Ovary (tissue), 10 donors: ENCODE data around the gene TIMP2. TPM values are rescaled to one million over a fixed set of nuclear protein-coding genes. Genes with fewer than 3 reads are reported as not detected.

Source experiments
- DNase-seq, 5 donors: peaks; one replicate each; pipeline ENCODE4 v3.0.0-alpha.2; 2019 to 2020
- H3K27ac ChIP-seq, 2 donors: fragments of 200-600 bp; one replicate each; pipeline versions ENCODE4 v1.5.1 to v1.8.0; 2019 to 2022
- H3K27me3 ChIP-seq: fragments of 200-600 bp; one replicate; pipeline ENCODE4 v1.8.0; 2022
- H3K36me3 ChIP-seq: fragments of 200-600 bp; sonication (generic); one replicate; pipeline ENCODE4 v1.5.1; 2019
- H3K4me1 ChIP-seq: one replicate; pipeline ENCODE4 v1.8.1; 2013; ENCODE audit warnings: mild to moderate bottlenecking, moderate library complexity; ENCODE audit not compliant: insufficient read depth
- H3K4me3 ChIP-seq: fragments of 200-600 bp; sonication (generic); one replicate; pipeline ENCODE4 v1.5.1; 2017
- H3K9me3 ChIP-seq, 2 donors: fragments of 200-600 bp in 1 of 2; sonication (generic) in 1 of 2; one replicate each; pipeline versions ENCODE4 v1.5.1 to v1.8.1; 2013 to 2019; ENCODE audit warnings: mild to moderate bottlenecking in 1 of 2, moderate library complexity in 1 of 2
- EP300 ChIP-seq: sonication (generic); formaldehyde crosslinking; IDR thresholded peaks from one replicate; pipeline ENCODE4 v1.6.1; 2017; ENCODE audit warnings: antibody characterized with exemption
- POLR2A ChIP-seq: fragments of 450-650 bp; IDR thresholded peaks from one replicate; pipeline ENCODE4 v1.6.1; 2017; ENCODE audit warnings: antibody characterized with exemption, mild to moderate bottlenecking, moderate library complexity
- WGBS, 3 donors: extraction: QIAGEN DNeasy Blood & Tissue Kit in 1 of 3; methylation state at CpG; one replicate each; pipeline versions ENCODE4 v1.1.5 to v1.1.7; 2013 to 2017; 5-methylcytosine and 5-hydroxymethylcytosine counted together
- intact Hi-C, 4 donors: fragments of 100-400 bp; cut with DNase I; formaldehyde crosslinking; loops; one replicate each; pipeline versions ENCODE4 v1.11.0 to v1.15.1; 2022 to 2023
- long read RNA-seq, 3 donors: library from polyadenylated mRNA in 2 of 3; unstranded in 2 of 3; transcript quantifications; one replicate each; pipeline ENCODE4 v2.0.0 and lab custom pipeline, GENCODE V29; 2021 to 2026
- polyA plus RNA-seq, 2 donors: library from polyadenylated mRNA; stranded (reverse); fragments of 200-250 nt in 1 of 2; fragments of 350-450 nt in 1 of 2; fragmentation: Illumina TruSeq in 1 of 2; extraction: RNeasy Lipid Tissue Mini Kit (QIAGEN cat#74804) in 1 of 2; gene quantifications; one replicate each; pipeline ENCODE4 v1.2.3, GENCODE V29; 2013 to 2014
- total RNA-seq, 7 donors: library from RNA; depleted of rRNA in 2 of 7; stranded (reverse); fragments of >200 nt in 2 of 7; fragmentation: NEBNext Ultra II Directional in 3 of 7; extraction: Animal tissue kit (Norgen Biotek cat#: 25700) in 3 of 7; gene quantifications; one replicate each; pipeline versions ENCODE4 v1.1.0 to v1.2.4, GENCODE V29; 2016 to 2023
- TF ChIP-seq, protein P1 (sequence below), 3 donors: fragments of 450-650 bp in 2 of 3; fragments of 200-600 bp in 1 of 3; IDR thresholded peaks; one replicate each; pipeline versions ENCODE4 v1.5.1 to v1.8.0; 2016 to 2022; ENCODE audit warnings: antibody characterized with exemption in 3 of 3, mild to moderate bottlenecking in 1 of 3
- donor health status: DM: no; HTN: no; CAD: no; lungs with moderate emphysema.
- donor health status: DM: no; HTN: no; CAD: no.
- donor health status: Bipolar disorder and iron deficiency.
- donor health status: DM: yes; HTN: yes; CAD: no.
- donor health status: DM: no; HTN: no; CAD: no.
- donor health status: DM: yes; HTN: yes; CAD: no.

TIMP2 gene, protein sequence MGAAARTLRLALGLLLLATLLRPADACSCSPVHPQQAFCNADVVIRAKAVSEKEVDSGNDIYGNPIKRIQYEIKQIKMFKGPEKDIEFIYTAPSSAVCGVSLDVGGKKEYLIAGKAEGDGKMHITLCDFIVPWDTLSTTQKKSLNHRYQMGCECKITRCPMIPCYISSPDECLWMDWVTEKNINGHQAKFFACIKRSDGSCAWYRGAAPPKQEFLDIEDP
- total RNA-seq (100 to 1,000 TPM; 221 to 854 (median 693) TPM), polyA plus RNA-seq (1,000 to 10,000 TPM in 1 of 2 donors, 100 to 1,000 TPM in 1; 542 to 1,422 TPM)
- long read RNA-seq, donor 1, partial matches to known transcripts: 0 of 171 reads
- long read RNA-seq, donor 1, other reads (novel, unspliced or antisense): 170 of 171 reads
- long read RNA-seq, donor 2, transcript TIMP2-201 (5 exons, 3,652 nt): major isoform, 48 of 54 reads
- long read RNA-seq, donor 2, partial matches to known transcripts: 5 of 54 reads
- long read RNA-seq, donor 2, other reads (novel, unspliced or antisense): 0 of 54 reads
- long read RNA-seq, donor 3, transcript TIMP2-201 (5 exons, 3,652 nt): major isoform, 20 of 169 reads
- long read RNA-seq, donor 3, partial matches to known transcripts: 1 of 169 reads
- long read RNA-seq, donor 3, other reads (novel, unspliced or antisense): 148 of 169 reads

DNA sequence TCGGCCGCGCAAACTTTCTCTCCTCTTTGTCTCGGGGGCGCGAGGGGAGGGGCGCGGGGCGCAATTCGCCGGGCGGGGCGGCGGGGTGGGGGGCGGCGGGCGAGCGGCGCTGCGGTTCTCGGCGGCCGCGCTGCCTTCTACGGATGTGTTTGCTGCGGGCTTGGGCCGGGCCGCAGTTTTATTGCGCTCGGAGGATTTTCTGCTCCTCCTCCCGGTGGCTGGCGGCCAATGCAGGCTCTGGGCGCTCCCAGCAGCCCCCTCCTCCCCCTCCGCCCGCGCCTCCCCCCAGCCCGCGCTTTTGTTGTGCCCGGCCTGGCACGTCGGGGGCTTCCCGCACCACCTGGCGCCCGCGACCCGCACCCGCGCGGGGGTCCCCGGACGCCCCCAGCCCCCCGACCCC, at the start of gene TIMP2:
Gene TIMP2 (minus strand): TSS at position 154 of the 400 bp plus-strand sequence. CDS start 299 bp downstream, outside the sequence.
- intact Hi-C loops: loop anchor here (2.0 to 10.0 kb wide), 3 partner anchors 42 to 50 kb away; partner anchors contain the start of gene LGALS3BP (in 2 of the 4)
- Histone ChIP-seq H3K9me3 (no peaks in the 10 kb centered on the region), H3K27me3 (no peaks in the 10 kb centered on the region), H3K36me3 (no peaks in the 10 kb centered on the region), H3K4me1 (peaks cover 31% of the 10 kb centered on the region), H3K27ac (peak within 1 kb of the TSS; percentile 95 to 98), H3K4me3 (peak within 1 kb of the TSS; percentile 82)
- 0 to 1% (median 1%) methylated on average over 10 to 46 of the region's 52 CpGs for WGBS, 3 donors
- TF ChIP-seq, protein P1, sequence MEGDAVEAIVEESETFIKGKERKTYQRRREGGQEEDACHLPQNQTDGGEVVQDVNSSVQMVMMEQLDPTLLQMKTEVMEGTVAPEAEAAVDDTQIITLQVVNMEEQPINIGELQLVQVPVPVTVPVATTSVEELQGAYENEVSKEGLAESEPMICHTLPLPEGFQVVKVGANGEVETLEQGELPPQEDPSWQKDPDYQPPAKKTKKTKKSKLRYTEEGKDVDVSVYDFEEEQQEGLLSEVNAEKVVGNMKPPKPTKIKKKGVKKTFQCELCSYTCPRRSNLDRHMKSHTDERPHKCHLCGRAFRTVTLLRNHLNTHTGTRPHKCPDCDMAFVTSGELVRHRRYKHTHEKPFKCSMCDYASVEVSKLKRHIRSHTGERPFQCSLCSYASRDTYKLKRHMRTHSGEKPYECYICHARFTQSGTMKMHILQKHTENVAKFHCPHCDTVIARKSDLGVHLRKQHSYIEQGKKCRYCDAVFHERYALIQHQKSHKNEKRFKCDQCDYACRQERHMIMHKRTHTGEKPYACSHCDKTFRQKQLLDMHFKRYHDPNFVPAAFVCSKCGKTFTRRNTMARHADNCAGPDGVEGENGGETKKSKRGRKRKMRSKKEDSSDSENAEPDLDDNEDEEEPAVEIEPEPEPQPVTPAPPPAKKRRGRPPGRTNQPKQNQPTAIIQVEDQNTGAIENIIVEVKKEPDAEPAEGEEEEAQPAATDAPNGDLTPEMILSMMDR (IDR thresholded peaks at IDR 0.05): no peak
- TF ChIP-seq POLR2A (no peak), EP300 (no peak)
- DNase-seq: peak; percentile 95 to 97 (median 95)

DNA sequence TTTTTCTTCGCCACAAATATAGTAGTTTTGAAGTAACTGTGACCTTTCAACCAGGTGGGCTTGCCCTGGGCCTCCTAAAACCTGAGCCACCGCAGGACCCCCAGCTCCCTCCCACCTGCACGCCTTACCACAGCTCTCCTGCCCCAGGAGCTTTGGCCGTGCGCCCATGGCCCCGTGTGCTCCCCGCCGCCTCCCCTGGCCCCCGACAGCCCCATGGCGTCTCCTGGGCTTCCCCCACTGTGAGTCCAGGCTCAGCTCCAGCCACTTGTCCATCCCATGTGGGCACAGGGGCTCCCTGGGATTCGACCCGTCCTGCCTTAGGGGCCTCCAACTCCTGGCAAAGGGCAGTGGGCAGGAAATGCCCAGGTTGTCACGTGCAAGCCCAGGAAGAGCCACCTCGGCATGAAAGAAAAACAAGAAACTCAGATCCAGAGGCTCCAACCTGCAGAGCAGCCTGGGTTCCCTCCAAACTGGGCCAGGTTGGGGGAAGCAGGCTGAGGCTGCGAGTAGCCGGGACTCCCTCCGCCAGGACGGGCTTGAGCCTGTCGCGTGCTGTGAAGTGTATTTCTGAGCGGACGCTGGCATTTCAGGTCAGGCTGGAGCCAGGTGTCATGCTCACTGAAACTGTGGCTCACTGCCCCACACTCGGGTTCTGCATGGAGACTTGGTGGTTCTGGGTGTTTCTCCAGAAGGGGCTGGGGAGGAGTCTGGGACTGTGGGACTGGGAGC, 48.8 kb upstream of the TIMP2 start:
- H3K36me3 ChIP-seq: no peaks in the 10 kb centered on the region
- H3K4me1 ChIP-seq: peaks cover 27% of the 10 kb centered on the region
- intact Hi-C loops: loop anchor here in 2 of 4 donors (5.0 to 10.0 kb wide), 2 partner anchors 49 to 107 kb away; partner anchors contain the start of gene TIMP2 (in 2 of the 2)
- peak in 2 of 5 donors; percentile 37 to 48 for DNase-seq
- no peak overlapping the region for H3K4me3 ChIP-seq
- TF ChIP-seq EP300 (no peak), POLR2A (no peak)
- TF ChIP-seq, protein P1 (IDR thresholded peaks at IDR 0.05): no peak
- H3K27ac ChIP-seq: no peak overlapping the region
- H3K9me3 ChIP-seq: no peaks in the 10 kb centered on the region
- H3K27me3 ChIP-seq: no peaks in the 10 kb centered on the region
- WGBS, 3 donors: 78 to 83% (median 81%) methylated on average over 23 of the region's 23 CpGs

DNA sequence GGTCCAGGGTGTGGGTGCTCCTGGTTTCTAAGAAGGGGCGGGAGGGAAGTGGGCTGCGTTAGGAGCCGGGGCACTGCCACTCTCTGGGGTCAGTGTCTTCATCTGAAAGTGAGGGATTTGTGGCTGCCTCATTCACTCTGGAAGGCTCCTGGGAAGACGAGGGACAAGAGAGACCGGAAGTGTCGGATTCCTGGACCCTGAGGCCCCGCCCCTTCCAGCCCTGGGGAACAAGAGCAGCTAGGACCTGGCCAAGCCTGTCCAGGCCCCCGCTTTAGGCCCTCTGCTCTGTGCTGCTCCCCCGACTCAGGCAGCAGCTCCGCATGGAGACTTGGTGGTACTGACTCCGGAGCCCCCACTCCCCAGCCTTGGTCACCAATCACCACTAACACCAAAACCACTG, 48.0 kb upstream of the TIMP2 start:
- H3K9me3 ChIP-seq: no peaks in the 10 kb centered on the region
- H3K27me3 ChIP-seq: no peaks in the 10 kb centered on the region
- TF ChIP-seq, protein P1 (IDR thresholded peaks at IDR 0.05): no peak
- TF ChIP-seq POLR2A (no peak), EP300 (no peak)
- H3K4me1 ChIP-seq: peaks cover 23% of the 10 kb centered on the region
- peak in 1 of 5 donors; percentile 37 for DNase-seq
- H3K4me3 ChIP-seq: no peak overlapping the region
- H3K27ac ChIP-seq: no peak overlapping the region
- 60 to 64% (median 62%) methylated on average over 11 of the region's 11 CpGs for WGBS, 3 donors
- no peaks in the 10 kb centered on the region for H3K36me3 ChIP-seq
- intact Hi-C loops: loop anchor here in 2 of 4 donors (5.0 to 10.0 kb wide), 2 partner anchors 48 to 106 kb away; partner anchors contain the start of gene TIMP2 (in 2 of the 2)
